GM12865 (cell line): Measurements from ENCODE around the gene DNM1.

Experiments used
- DNase-seq: peaks from one replicate; pipeline ENCODE4 v3.0.0; 2010; ENCODE audit warnings: low read depth
- H3K4me3 ChIP-seq: 2 replicates; pipeline ENCODE4 v1.5.1; 2011; ENCODE audit warnings: mild to moderate bottlenecking, low read depth, low read length, control low read depth
- TF ChIP-seq, protein P1 (sequence below): IDR thresholded peaks from 2 replicates; pipeline ENCODE4 v1.5.1; 2011; ENCODE audit warnings: low read length, control low read depth, low read depth, inconsistent platforms; ENCODE audit not compliant: insufficient read depth; ENCODE audit errors: missing control alignments

The DNM1 gene

GRCh38 chr9:128167209-128167608, 36.0 kb upstream of the DNM1 start:
- no peak overlapping the region for H3K4me3 ChIP-seq
- TF ChIP-seq, protein P1, sequence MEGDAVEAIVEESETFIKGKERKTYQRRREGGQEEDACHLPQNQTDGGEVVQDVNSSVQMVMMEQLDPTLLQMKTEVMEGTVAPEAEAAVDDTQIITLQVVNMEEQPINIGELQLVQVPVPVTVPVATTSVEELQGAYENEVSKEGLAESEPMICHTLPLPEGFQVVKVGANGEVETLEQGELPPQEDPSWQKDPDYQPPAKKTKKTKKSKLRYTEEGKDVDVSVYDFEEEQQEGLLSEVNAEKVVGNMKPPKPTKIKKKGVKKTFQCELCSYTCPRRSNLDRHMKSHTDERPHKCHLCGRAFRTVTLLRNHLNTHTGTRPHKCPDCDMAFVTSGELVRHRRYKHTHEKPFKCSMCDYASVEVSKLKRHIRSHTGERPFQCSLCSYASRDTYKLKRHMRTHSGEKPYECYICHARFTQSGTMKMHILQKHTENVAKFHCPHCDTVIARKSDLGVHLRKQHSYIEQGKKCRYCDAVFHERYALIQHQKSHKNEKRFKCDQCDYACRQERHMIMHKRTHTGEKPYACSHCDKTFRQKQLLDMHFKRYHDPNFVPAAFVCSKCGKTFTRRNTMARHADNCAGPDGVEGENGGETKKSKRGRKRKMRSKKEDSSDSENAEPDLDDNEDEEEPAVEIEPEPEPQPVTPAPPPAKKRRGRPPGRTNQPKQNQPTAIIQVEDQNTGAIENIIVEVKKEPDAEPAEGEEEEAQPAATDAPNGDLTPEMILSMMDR, result no peak
- DNase-seq, result no peak

GRCh38 chr9:128168731-128169308, 34.4 kb upstream of the DNM1 start:
- TF ChIP-seq, protein P1, result no peak
- H3K4me3 ChIP-seq, result no peak overlapping the region
- no peak for DNase-seq

DNA sequence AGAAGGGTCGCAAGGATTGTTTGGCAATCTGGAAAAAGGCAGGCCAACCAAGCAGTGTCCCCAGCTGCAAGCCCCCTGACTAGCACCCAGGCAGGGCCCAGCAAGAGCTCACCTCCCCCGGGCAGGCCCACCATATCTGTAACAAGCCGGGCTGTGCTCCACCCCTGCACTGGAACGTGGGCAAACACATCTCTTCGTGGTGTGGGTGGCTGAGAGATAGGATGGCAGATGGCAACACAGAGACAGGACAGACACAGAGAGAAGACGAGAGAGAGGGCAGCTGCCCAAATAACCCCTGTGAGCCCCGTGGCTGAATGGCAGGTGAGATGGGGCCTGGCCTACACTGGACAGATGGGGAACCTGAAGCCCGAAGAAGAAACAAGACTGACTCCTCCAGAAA, 33.7 kb upstream of the DNM1 start:
- DNase-seq, result no peak
- no peak overlapping the region for H3K4me3 ChIP-seq
- TF ChIP-seq, protein P1, result no peak

- TF ChIP-seq, protein P1, result no peak
These were observed 33.3 kb upstream of the DNM1 start for GRCh38 chr9:128169925-128170324.

DNA sequence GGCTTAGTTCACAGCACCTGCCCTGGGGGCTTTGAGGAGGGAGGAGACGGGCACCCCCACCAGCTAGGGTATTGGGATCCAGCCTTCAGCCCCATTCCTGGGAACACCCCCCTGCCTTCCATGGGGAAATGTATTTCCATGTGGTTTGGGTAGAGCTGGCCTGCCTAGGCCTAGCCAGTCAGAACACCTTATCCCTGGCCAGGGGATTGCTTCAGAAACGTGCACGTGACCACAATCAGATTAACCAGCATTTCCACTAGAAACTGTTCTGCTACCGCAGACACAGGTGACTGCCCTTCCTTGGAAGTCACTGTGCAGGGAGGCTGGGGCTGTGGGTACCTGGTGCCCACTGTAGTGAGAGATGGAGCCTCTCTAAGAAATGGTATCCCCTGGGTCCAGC, 29.1 kb upstream of the DNM1 start:
- H3K4me3 ChIP-seq, result no peak overlapping the region
- TF ChIP-seq, protein P1, result no peak
- no peak for DNase-seq

More at GRCh38 chr9:128169925-128170324, 33.3 kb upstream of the DNM1 start:
- DNase-seq, result no peak
- H3K4me3 ChIP-seq, result no peak overlapping the region

DNA sequence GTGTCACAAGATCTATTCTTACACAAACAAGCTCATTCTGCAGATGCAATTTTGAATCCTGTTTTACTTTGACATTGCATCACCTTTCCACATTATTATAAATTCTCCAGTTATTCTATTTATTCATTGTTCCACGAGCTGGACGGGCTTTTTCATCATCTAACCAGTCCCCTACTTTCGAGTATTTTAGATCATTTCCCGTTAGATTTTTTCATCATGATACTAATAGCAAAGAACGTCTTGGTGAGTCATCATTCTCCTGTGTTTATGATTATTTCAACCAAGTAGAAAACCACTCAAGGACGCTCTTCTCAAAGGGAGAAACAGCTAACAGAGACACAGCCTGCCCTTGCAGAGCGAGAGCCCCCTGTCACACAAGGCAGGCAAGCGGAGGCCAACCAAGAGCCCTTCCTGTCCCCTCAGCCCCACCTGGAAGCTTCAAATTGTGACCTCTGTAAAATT, 28.0 kb upstream of the DNM1 start:
- no peak for DNase-seq
- TF ChIP-seq, protein P1, result no peak

GRCh38 chr9:128175726-128176125, 27.5 kb upstream of the DNM1 start:
- no peak overlapping the region for H3K4me3 ChIP-seq

More for the DNA sequence above, 28.0 kb upstream of the DNM1 start:
- H3K4me3 ChIP-seq, result no peak overlapping the region

More at GRCh38 chr9:128175726-128176125, 27.5 kb upstream of the DNM1 start:
- TF ChIP-seq, protein P1, result no peak
- DNase-seq, result no peak
